Glomerular visceral epithelial cell (primary cell): ENCODE measurements around the gene SLC7A11.
"Not testable (repeated sequence)": the region's sequence is repeated elsewhere in the genome, so short reads cannot be mapped to it uniquely, and the experiment has no call there.

Experiments used
- DNase-seq: peaks from one replicate; pipeline ENCODE4 v3.0.0-alpha.2; 2016; ENCODE audit errors: extremely low spot score

SLC7A11 gene

GRCh38 chr4:138210576-138210975 is 31.6 kb downstream of the SLC7A11 start:
- not testable (repeated sequence) for DNase-seq

GRCh38 chr4:138209094-138209493 is 33.1 kb downstream of the SLC7A11 start:
- no peak for DNase-seq

GRCh38 chr4:138205531-138206233 is 36.5 kb downstream of the SLC7A11 start:
- DNase-seq = no peak

- no peak for DNase-seq
Observed at GRCh38 chr4:138204507-138204906, 37.6 kb downstream of the SLC7A11 start.

GRCh38 chr4:138202686-138203085 is 39.5 kb downstream of the SLC7A11 start:
- no peak for DNase-seq

GRCh38 chr4:138200236-138200590 is 41.9 kb downstream of the SLC7A11 start:
- DNase-seq = no peak

- DNase-seq = peak; percentile 23
Observed at GRCh38 chr4:138199568-138200235, 42.4 kb downstream of the SLC7A11 start.

GRCh38 chr4:138196153-138196552 is 46.0 kb downstream of the SLC7A11 start:
- DNase-seq = no peak

GRCh38 chr4:138193963-138194362 is 48.2 kb downstream of the SLC7A11 start:
- no peak for DNase-seq

GRCh38 chr4:138192113-138192512 is 50.0 kb downstream of the SLC7A11 start:
- peak; percentile 20 for DNase-seq

GRCh38 chr4:138190452-138190858 is 51.7 kb downstream of the SLC7A11 start:
- DNase-seq = no peak

GRCh38 chr4:138189206-138189605 is 52.9 kb downstream of the SLC7A11 start:
- DNase-seq = no peak

- no peak for DNase-seq
Observed at GRCh38 chr4:138188406-138189084, 53.6 kb downstream of the SLC7A11 start.

GRCh38 chr4:138185859-138186645 is 56.1 kb downstream of the SLC7A11 start:
- no peak for DNase-seq

- no peak for DNase-seq
Observed at GRCh38 chr4:138184886-138185285, 57.3 kb downstream of the SLC7A11 start.

- peak; percentile 57 for DNase-seq
Observed at GRCh38 chr4:138182838-138183426, 59.2 kb downstream of the SLC7A11 start.

GRCh38 chr4:138181287-138181686 is 60.9 kb downstream of the SLC7A11 start:
- no peak for DNase-seq

- DNase-seq = no peak
Observed at GRCh38 chr4:138178566-138178965, 63.6 kb downstream of the SLC7A11 start.

- no peak for DNase-seq
Observed at GRCh38 chr4:138177278-138177968, 64.7 kb downstream of the SLC7A11 start.

GRCh38 chr4:138174981-138175794 is 67.0 kb downstream of the SLC7A11 start:
- DNase-seq = no peak
